NOMO-1 treated with DMSO at 0.1 percent for 48 hours (cell line): ENCODE data around the gene AHSP.
"Not testable (repeated sequence)": the region's sequence is repeated elsewhere in the genome, so short reads cannot be mapped to it uniquely, and the experiment has no call there.

Experiments used
- DNase-seq: peaks from one replicate; lab custom pipeline; 2025; ENCODE audit not compliant: unreplicated experiment; lab: John Stamatoyannopoulos, UW

Gene AHSP

DNA sequence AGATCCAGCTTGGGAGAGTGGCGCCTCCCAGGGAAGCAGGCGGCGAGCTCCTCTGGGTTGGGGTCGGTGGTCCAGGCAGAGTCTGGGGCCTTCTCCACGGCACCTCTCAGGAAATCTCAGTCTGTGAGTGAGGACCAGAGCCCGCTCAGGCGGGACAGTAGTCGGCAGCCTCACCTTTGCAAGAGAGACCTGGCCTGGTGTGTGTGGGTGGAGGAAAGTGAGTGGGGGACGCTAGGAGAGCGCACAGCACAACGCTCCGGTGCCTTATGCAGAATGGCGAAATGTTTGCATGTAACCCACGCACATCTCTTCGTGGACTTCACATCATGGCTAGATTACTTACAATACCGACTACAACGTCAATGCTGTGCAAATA, 2.2 kb downstream of the AHSP start:
- DNase-seq = no peak

DNA sequence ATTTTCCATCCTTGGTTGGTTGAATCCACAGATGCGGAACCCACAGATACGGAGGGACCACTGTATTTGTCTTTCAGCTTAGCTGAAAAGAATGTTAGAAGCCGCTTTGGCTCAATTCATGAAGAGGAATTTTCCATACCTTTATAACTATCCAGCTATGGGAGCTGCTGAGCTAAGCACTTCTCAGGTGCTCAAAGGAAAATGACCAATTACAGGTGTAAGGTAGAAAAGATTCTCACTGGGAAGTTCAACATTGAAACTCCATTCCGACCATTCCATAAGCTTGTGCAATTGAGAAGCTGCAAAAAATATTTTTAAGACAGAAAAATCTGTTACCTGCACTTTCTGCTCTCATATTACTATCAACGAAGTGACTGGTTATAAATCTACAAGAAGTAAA, 2.7 kb downstream of the AHSP start:
- no peak for DNase-seq

- no peak for DNase-seq
These were observed 3.4 kb downstream of the AHSP start for GRCh38 chr16:31531096-31531495.

GRCh38 chr16:31532120-31532519, 4.4 kb downstream of the AHSP start:
- DNase-seq = no peak

DNA sequence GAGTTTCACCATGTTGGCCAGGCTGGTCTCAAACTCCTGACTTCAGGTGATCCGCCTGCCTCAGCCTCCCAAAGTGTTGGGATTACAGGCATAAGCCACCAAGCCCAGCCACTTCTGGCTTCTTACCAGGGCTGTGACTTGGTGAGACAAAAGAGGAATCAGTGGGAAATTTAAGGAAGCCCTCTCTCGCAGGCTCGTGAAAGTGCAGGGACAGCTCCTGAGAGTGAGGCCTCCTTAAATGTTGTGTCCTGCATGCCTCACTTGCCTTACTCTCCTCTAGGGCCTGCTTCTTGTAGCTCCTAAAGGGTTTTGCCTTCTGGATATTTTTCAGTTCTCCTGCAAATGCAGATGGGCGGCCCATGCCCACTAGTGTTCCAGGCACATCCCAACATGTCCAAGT, 5.2 kb downstream of the AHSP start:
- no peak for DNase-seq

GRCh38 chr16:31535737-31536136, 8.0 kb downstream of the AHSP start:
- no peak for DNase-seq

DNA sequence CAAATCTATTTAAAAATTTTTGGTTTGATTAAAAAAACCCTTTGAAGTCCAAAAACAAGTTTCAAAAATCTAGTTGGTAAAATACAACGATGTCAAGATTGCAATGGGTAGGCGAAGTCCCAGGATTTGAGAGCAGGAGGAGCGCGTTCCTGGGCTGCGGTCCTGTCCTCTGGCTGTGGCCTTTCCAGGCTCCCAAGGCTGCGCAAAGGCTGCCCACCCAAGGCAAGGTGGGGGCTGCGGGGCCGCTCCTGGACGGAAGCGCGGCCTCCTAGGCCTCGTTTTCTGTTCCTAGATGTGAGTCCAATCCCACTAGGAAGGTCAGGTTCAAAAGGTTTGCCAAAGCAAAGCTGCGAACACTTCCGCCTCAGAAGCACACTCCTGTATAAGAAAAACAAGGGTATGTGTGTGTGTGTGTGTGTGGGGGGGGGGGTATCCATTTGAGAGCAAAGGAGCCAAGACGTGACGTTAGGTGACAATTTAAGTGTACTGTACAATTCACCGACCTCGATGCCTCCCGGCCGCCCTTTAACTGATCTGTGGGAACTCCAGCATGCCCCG, 9.2 kb downstream of the AHSP start:
- DNase-seq = no peak

DNA sequence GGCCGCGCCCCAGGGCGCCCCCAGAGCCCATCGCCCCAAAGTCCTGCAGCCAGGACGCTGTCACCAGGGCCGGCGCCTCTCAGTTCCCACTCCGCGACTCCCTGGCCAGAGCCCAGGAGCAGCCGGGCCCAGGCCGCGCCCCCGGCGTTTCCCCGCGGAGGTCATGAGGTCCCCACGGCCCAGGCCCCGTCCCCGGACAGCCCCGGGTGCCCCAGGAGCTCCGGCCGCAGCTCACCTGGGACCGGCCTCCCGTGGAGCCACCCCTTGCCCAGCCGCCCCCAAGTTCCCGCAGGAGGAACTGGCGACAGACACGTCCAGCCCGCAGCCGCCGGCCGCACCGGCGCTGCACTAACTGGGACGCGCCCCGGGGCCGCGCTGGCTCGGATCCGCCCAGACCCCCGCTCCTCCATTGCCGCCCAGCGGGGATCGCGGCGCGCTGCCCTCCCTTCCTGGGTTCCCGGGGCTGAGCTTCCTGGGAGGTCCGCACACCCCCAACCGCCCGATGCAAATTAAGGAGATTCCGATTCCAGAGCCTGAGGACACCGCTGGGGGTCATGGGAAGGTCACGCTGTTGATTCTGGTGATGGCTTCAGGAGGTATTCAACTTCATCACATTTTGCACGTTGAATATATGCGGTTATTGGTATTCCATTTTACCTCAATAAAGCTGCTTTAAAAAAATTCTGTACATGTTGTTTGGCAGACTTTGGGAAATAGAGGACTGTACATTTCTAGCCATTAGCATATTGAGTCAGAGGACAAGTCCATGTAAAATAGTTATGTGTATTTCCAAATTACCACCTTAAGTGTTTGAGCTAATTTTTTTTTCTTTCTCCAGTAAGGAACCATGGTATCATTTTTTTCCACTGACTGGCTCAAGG, 9.9 kb downstream of the AHSP start:
- DNase-seq = no peak

DNA sequence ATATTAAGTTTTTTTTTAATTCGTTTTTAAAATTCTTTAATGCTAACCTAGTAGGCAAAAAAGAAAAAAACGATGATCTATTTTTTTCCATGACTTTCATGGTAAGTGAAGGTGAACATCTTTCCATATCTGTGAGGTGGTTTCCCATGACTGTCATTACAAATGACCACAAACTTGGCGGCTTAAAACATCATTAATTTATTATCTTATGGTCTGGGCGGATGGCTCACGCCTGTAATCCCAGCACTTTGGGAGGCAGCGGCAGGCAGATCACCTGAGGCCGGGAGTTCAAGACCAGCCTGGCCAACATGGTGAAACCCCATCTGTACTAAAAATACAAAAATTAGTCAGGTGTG, 10.5 kb downstream of the AHSP start:
- DNase-seq = not testable (repeated sequence)

- not testable (repeated sequence) for DNase-seq
These were observed 12.1 kb downstream of the AHSP start for GRCh38 chr16:31539762-31540161.

- no peak for DNase-seq
These were observed 15.1 kb downstream of the AHSP start for GRCh38 chr16:31542763-31543162.

DNA sequence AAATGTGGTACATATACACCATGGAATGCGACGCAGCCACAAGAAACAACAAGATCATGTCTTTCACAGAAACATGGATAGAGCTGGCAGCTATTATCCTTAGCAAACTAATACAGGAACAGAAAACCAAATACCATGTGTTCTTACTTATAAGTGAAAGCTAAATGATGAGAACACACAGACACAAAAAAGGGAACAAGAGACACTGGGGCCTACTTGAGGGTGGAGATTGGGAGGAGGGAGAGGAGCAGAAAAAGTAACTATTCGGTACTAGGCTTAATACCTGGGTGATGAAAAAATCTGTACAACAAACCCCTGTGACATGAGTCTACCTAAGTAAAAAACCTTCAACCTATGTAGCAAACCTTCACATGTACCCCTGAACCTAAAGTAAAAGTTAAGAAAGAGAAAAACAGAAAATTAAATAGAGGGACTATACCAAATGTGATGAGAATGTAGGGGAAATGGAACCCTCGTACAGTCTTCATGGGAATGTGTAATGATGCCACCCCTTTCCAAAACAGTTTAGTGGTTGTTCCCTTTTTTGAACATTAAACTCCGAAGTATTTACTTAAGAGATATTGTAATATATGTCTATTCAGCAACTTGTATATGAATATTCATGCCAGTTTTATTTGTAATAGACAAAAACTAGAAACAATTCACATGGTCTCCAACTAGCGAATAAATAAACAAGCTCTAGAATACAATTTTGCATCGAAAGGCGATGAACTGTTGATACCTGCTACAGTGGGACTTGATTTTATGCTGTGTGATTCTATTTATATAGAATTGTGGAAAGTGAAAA, 33.9 kb downstream of the AHSP start:
- no peak for DNase-seq

DNA sequence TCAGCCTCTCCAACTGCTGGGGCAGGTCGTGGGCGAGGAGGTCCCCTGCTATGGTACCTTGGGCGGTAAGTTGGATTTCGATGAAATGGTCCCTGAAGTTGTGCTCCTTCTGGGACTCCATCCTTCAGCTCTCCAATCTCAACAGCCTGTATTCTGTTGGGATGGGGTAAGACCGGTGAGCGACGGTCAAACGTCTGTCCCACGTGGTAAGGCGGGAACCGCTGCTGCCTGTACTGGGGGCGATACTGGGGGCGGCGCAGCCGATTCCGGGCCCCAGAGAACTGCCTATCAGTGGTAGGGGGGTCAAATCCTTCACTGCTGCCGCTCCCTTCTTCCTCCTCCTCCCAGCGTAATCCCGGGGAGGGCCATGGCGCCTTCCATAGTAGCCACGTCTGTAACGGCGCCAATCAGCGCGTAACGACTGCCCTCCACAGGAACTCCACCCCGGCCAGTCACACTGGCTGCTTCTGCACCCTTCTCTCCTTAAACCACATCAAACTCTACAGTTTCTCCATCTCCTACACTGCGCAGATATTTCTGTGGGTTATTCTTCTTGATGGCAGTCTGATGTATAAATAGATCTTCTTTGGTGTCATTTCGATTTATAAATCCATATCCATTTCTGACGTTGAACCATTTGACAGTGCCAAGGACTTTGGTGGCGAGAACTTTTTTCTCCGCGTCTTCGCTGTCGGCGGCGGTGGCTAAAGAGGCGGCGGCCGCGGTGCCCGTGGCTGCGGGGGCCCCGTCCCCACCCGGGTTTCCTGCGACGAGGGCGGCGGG, 41.1 kb downstream of the AHSP start:
- DNase-seq = no peak

- no peak for DNase-seq
These were observed 41.6 kb downstream of the AHSP start for GRCh38 chr16:31569360-31569717.

DNA sequence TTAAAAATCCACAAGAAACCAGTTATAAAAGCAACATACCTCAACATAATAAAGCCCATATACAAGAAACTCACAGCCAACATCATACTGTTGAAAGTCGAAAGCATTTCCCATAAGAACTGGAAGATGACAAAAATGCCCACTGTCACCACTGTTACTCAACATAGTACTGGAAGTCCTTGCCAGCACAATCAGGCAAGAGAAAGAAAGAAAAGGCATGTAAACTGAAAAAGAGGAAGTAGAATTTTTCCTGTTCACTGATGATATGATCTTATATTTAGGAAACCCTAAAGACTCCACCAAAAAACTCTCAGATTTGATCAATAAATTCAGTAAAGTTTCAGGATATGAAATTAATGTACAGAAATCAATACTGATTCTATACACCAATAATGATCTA, 45.1 kb downstream of the AHSP start:
- DNase-seq = no peak

GRCh38 chr16:31574159-31574558, 46.5 kb downstream of the AHSP start:
- DNase-seq = not testable (repeated sequence)

GRCh38 chr16:31577411-31577810, 49.7 kb downstream of the AHSP start:
- no peak for DNase-seq
